GM20000 (cell line): ENCODE measurements around the gene PATL2.
"Not testable (repeated sequence)": the region's sequence is repeated elsewhere in the genome, so short reads cannot be mapped to it uniquely, and the experiment has no call there.

Experiments used
- DNase-seq: peaks from one replicate; pipeline ENCODE4 v3.0.0; 2012; ENCODE audit warnings: low spot score
- TF ChIP-seq, protein P1 (sequence below): IDR thresholded peaks from 2 replicates; pipeline ENCODE4 v1.5.1; 2012; ENCODE audit warnings: mild to moderate bottlenecking, control low read depth; ENCODE audit errors: extremely low read depth, missing control alignments

Gene PATL2

DNA sequence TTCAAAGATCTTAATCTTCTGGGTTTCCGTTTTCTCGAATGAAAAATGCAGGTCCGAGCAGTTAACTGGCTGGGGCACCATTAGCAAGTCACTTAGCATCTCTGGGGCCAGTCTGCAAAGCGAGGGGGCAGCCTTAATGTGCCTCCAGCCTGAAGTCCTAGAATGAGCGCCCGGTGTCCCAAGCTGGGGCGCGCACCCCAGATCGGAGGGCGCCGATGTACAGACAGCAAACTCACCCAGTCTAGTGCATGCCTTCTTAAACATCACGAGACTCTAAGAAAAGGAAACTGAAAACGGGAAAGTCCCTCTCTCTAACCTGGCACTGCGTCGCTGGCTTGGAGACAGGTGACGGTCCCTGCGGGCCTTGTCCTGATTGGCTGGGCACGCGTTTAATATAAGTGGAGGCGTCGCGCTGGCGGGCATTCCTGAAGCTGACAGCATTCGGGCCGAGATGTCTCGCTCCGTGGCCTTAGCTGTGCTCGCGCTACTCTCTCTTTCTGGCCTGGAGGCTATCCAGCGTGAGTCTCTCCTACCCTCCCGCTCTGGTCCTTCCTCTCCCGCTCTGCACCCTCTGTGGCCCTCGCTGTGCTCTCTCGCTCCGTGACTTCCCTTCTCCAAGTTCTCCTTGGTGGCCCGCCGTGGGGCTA lies at the start of gene PATL2, which contains the start of gene B2M:
TSS of gene PATL2 (minus strand) at position 228 of the 647 bp plus-strand sequence. CDS start 34,833 bp downstream, outside the sequence.
TSS of gene B2M (plus strand) at position 422 of the 647 bp plus-strand sequence. CDS start at position 452, 30 bp downstream.
- TF ChIP-seq, protein P1, sequence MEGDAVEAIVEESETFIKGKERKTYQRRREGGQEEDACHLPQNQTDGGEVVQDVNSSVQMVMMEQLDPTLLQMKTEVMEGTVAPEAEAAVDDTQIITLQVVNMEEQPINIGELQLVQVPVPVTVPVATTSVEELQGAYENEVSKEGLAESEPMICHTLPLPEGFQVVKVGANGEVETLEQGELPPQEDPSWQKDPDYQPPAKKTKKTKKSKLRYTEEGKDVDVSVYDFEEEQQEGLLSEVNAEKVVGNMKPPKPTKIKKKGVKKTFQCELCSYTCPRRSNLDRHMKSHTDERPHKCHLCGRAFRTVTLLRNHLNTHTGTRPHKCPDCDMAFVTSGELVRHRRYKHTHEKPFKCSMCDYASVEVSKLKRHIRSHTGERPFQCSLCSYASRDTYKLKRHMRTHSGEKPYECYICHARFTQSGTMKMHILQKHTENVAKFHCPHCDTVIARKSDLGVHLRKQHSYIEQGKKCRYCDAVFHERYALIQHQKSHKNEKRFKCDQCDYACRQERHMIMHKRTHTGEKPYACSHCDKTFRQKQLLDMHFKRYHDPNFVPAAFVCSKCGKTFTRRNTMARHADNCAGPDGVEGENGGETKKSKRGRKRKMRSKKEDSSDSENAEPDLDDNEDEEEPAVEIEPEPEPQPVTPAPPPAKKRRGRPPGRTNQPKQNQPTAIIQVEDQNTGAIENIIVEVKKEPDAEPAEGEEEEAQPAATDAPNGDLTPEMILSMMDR = no peak
- DNase-seq = peak; percentile 90

DNA sequence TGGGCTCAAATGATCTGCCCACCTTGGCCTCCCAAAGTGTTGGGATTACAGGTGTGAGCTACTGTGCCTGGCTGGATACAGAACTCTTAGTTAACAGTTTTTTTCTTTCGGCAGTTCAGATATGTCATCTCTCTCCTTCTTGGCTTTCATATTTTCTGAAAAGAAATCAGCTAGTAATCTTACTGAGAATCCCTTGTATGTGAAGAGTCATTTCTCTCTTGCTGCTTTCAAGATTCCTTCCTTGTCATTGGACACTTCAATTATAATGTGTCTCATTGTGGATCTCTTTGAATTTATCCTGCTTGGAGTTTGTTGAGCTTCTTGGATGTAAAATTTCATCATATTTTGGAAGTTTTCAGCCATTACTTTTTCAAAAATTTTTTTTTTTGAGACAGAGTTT lies 42.2 kb upstream of the PATL2 start:
- DNase-seq = no peak
- TF ChIP-seq, protein P1 = no peak

DNA sequence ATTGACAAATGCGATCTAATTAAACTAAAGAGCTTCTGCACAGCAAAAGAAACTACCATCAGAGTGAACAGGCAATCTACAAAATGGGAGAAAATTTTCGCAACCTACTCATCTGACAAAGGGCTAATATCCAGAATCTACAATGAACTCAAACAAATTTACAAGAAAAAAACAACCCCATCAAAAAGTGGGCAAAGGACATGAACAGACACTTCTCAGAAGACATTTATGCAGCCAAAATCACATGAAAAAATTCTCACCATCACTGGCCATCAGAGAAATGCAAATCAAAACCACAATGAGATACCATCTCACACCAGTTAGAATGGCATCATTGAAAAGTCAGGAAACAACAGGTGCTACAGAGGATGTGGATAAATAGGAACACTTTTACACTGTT lies 32.3 kb upstream of the PATL2 start:
- DNase-seq = not testable (repeated sequence)

DNA sequence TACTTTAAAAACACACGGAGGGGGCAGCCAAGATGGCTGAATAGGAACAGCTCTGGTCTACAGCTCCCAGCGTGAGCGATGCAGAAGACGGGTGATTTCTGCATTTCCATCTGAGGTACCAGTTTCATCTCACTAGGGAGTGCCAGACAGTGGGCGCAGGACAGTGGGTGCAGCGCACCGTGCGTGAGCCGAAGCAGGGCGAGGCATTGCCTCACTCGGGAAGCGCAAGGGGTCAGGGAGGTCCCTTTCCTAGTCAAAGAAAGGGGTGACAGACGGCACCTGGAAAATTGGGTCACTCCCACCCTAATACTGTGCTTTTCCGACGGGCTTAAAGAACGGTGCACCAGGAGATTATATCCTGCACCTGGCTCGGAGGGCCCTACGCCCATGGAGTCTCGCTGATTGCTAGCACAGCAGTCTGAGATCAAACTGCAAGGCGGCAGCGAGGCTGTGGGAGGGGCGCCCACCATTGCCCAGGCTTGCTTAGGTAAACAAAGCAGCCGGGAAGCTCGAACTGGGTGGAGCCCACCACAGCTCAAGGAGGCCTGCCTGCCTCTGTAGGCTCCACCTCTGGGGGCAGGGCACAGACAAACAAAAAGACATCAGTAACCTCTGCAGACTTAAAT lies 28.2 kb upstream of the PATL2 start:
- DNase-seq = not testable (repeated sequence)

DNA sequence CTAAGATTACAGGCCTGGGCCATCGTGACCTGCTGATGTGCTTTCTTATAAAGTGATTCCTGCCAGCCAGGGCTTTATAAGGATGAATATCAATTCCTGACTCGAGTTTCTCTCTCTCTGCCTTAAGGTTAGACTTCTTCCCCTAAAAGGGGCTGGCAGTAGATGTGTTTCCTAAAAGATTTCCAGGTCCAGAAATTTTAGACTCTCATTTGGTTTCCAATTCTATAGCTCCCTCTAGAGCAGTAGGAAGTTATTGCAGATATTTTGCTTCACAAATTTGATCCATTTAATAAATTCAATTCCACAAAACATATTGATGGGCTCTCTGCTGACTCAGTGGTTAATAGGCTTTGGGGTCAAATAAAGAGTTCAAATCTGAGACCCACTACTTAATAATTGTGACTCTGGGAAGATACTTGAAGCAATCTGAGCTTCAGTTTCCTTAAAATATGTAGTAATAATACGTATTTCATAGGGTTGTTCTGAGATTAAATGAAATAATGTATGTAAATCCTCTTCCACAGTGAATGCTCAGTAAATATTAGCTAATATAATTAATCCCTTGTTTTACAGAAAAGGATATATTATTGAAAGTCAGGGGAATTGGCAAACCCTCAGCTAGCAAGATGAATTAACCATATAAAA lies 27.3 kb upstream of the PATL2 start:
- TF ChIP-seq, protein P1 = peak; percentile 22
- DNase-seq = peak; percentile 42

DNA sequence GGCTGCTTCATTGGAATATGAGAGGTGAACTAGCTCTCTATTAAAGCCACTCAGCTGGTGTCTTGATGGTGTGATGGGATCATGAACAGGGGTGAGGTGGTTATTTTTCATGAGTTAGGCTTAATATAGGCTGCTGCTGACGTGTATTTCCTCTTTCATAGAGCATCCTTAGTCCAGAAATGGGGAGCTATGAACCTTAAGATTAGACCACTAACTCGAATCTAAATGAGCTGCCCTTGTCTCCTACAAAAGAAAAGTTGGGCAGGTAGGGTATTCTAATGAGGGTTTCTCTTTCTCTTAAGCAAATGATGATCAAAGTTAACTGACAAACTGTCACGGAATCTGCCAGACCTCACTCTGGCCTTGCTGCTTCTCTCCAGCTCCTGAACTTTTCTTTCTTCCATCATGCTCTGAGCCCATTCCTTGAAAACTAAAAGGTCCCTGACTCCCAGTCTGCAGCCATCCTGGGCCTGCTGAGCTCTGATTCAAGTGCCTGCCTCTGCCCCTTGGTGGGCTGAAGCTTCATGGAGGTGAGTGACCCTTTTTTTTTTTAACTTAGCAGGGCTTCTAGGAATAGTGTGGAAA lies 25.1 kb upstream of the PATL2 start, which contains the start of gene TRIM69:
TSS of gene TRIM69 (plus strand) at position 348 of the 585 bp plus-strand sequence. CDS start at position 525, 177 bp downstream.
- no peak for DNase-seq
- TF ChIP-seq, protein P1 = no peak

DNA sequence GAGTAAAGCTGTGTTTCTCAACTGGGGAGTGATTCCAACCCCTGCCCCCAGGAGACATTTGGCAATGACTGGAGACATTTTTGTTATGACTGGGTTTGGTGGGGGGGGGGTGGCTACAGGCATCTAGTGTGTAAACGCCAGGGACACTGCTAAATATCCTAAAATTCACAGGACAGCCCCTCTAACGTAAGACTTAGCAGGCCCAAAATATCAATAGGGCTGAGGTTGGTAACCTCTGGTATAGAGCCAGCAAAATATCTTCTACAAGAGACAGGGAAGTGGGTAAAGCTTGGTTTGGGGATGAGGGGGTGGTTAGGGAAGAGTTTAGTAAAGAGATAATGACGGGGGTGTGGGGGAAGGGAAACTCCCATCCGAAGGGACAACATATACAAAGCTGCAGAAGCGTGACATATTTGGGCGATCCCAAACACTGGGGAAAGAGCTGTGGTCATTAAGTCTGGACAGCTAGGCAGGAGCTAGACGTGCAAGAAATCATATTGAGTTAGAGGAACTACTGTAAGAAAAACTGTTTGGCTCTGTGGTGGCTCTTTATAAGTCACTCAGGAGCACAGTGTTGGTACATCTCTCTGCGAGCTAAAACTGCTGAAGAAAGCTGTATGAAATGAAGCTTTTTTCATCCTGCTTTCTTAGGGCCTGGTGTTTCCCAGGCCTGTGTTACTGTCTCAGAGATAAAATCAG lies 24.5 kb upstream of the PATL2 start:
- TF ChIP-seq, protein P1 = no peak
- DNase-seq = no peak
